ENCODE results near the gene ECT2L. TPM values are rescaled to one million over a fixed set of nuclear protein-coding genes. Genes with fewer than 3 reads are reported as not detected.

The ECT2L gene
- polyA plus RNA-seq, 1 of the 3 experiments (the other 2 are of a cell fraction): 0.02 TPM

- Histone ChIP-seq H3K9me2 (no peaks in the 10 kb centered on the region), H2AFZ (ENCODE audit: low read depth) (no peak overlapping the region), H3K4me3 (ENCODE audit: low read depth in 2 of 2, low read length in 1 of 2) (no peak overlapping the region), H3K27me3 (ENCODE audit: insufficient read depth) (no peaks in the 10 kb centered on the region), H3K4me1 (ENCODE audit: control insufficient read depth in 1 of 2, insufficient read depth in 2 of 2, low read depth in 1 of 2, low read length in 1 of 2) (no peaks in the 10 kb centered on the region; a peak in 2 of 4 replicates), H3K9me3 (no peaks in the 10 kb centered on the region), H3F3A (replicated peaks; ENCODE audit: insufficient read depth) (no peaks in the 10 kb centered on the region), H3K27ac (ENCODE audit: low read depth in 2 of 2, low read length in 1 of 2) (no peak overlapping the region), H4K20me1 (ENCODE audit: insufficient read depth) (no peaks in the 10 kb centered on the region), H3K4me2 (no peak overlapping the region), H3K36me3 (replicated peaks in 1 of 2; ENCODE audit: control insufficient read depth in 1 of 2, insufficient read depth in 2 of 2, low read length in 1 of 2) (peaks cover 38 to 46% of the 10 kb centered on the region in 2 experiments), H3K9ac (no peak overlapping the region), H3K79me2 (ENCODE audit: insufficient read depth) (no peaks in the 10 kb centered on the region)
- ChIA-PET CTCF (no interaction called here), POLR2A (no interaction called here)
- DNase-seq: no peak
- TF ChIP-seq, protein P1, sequence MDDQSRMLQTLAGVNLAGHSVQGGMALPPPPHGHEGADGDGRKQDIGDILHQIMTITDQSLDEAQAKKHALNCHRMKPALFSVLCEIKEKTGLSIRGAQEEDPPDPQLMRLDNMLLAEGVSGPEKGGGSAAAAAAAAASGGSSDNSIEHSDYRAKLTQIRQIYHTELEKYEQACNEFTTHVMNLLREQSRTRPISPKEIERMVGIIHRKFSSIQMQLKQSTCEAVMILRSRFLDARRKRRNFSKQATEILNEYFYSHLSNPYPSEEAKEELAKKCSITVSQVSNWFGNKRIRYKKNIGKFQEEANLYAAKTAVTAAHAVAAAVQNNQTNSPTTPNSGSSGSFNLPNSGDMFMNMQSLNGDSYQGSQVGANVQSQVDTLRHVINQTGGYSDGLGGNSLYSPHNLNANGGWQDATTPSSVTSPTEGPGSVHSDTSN (IDR thresholded peaks at IDR 0.05): no peak
- no peak for TF ChIP-seq USF1 (IDR thresholded peaks at IDR 0.05; ENCODE audit: borderline replicate concordance, low read depth)
- TF ChIP-seq, protein P2, sequence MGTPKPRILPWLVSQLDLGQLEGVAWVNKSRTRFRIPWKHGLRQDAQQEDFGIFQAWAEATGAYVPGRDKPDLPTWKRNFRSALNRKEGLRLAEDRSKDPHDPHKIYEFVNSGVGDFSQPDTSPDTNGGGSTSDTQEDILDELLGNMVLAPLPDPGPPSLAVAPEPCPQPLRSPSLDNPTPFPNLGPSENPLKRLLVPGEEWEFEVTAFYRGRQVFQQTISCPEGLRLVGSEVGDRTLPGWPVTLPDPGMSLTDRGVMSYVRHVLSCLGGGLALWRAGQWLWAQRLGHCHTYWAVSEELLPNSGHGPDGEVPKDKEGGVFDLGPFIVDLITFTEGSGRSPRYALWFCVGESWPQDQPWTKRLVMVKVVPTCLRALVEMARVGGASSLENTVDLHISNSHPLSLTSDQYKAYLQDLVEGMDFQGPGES (IDR thresholded peaks at IDR 0.05; ENCODE audit: low read depth, low read length): no peak
- TF ChIP-seq, protein P3, sequence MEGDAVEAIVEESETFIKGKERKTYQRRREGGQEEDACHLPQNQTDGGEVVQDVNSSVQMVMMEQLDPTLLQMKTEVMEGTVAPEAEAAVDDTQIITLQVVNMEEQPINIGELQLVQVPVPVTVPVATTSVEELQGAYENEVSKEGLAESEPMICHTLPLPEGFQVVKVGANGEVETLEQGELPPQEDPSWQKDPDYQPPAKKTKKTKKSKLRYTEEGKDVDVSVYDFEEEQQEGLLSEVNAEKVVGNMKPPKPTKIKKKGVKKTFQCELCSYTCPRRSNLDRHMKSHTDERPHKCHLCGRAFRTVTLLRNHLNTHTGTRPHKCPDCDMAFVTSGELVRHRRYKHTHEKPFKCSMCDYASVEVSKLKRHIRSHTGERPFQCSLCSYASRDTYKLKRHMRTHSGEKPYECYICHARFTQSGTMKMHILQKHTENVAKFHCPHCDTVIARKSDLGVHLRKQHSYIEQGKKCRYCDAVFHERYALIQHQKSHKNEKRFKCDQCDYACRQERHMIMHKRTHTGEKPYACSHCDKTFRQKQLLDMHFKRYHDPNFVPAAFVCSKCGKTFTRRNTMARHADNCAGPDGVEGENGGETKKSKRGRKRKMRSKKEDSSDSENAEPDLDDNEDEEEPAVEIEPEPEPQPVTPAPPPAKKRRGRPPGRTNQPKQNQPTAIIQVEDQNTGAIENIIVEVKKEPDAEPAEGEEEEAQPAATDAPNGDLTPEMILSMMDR (IDR thresholded peaks at IDR 0.05): no peak
These were observed 127.7 kb downstream of the ECT2L start for GRCh38 chr6:138923561-138923960.

GRCh38 chr6:138925806-138926205 is 129.9 kb downstream of the ECT2L start:
- peaks cover 39 to 43% of the 10 kb centered on the region in 2 experiments for H3K36me3 ChIP-seq (replicated peaks in 1 of 2; ENCODE audit: control insufficient read depth in 1 of 2, insufficient read depth in 2 of 2, low read length in 1 of 2)
- H3K9me3 ChIP-seq: no peaks in the 10 kb centered on the region
- ChIA-PET POLR2A (no interaction called here), CTCF (no interaction called here)
- H3K9ac ChIP-seq: no peak overlapping the region
- TF ChIP-seq, protein P4, sequence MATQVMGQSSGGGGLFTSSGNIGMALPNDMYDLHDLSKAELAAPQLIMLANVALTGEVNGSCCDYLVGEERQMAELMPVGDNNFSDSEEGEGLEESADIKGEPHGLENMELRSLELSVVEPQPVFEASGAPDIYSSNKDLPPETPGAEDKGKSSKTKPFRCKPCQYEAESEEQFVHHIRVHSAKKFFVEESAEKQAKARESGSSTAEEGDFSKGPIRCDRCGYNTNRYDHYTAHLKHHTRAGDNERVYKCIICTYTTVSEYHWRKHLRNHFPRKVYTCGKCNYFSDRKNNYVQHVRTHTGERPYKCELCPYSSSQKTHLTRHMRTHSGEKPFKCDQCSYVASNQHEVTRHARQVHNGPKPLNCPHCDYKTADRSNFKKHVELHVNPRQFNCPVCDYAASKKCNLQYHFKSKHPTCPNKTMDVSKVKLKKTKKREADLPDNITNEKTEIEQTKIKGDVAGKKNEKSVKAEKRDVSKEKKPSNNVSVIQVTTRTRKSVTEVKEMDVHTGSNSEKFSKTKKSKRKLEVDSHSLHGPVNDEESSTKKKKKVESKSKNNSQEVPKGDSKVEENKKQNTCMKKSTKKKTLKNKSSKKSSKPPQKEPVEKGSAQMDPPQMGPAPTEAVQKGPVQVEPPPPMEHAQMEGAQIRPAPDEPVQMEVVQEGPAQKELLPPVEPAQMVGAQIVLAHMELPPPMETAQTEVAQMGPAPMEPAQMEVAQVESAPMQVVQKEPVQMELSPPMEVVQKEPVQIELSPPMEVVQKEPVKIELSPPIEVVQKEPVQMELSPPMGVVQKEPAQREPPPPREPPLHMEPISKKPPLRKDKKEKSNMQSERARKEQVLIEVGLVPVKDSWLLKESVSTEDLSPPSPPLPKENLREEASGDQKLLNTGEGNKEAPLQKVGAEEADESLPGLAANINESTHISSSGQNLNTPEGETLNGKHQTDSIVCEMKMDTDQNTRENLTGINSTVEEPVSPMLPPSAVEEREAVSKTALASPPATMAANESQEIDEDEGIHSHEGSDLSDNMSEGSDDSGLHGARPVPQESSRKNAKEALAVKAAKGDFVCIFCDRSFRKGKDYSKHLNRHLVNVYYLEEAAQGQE (IDR thresholded peaks at IDR 0.05; ENCODE audit: low read depth, low read length): no peak
- no peak for TF ChIP-seq NFIC (IDR thresholded peaks at IDR 0.05; ENCODE audit: borderline replicate concordance)
- no peak for TF ChIP-seq RCOR1 (IDR thresholded peaks at IDR 0.05; ENCODE audit: low read length)
- no peak for TF ChIP-seq POLR2AphosphoS5 (IDR thresholded peaks at IDR 0.05; ENCODE audit: low read depth, low read length)
- no peaks in the 10 kb centered on the region for H3K27me3 ChIP-seq (ENCODE audit: insufficient read depth)
- no peaks in the 10 kb centered on the region for H3F3A ChIP-seq (replicated peaks; ENCODE audit: insufficient read depth)
- no peak overlapping the region for H3K4me2 ChIP-seq
- no peak for DNase-seq
- H3K79me2 ChIP-seq (ENCODE audit: insufficient read depth): no peaks in the 10 kb centered on the region
- no peaks in the 10 kb centered on the region for H3K9me2 ChIP-seq
- H3K4me3 ChIP-seq (ENCODE audit: low read depth in 2 of 2, low read length in 1 of 2): no peak overlapping the region
- no peaks in the 10 kb centered on the region; a peak in 2 of 4 replicates for H3K4me1 ChIP-seq (ENCODE audit: control insufficient read depth in 1 of 2, insufficient read depth in 2 of 2, low read depth in 1 of 2, low read length in 1 of 2)
- H3K27ac ChIP-seq (ENCODE audit: low read depth in 2 of 2, low read length in 1 of 2): no peak overlapping the region
- no peak overlapping the region for H2AFZ ChIP-seq (ENCODE audit: low read depth)
- 88% methylated on average over 2 of the region's 2 CpGs for WGBS (ENCODE audit: low lambda C conversion rate)
- H4K20me1 ChIP-seq (ENCODE audit: insufficient read depth): no peaks in the 10 kb centered on the region
